Lower lobe of right lung (tissue), 2 donors: ENCODE measurements around the gene URM1. TPM values are rescaled to one million over a fixed set of nuclear protein-coding genes. Genes with fewer than 3 reads are reported as not detected.

Experiments
- ATAC-seq, 2 donors: fragments of 200-7000 bp; cut with Tn5 transposase; one replicate each; pipeline ENCODE4 v1.9.1; 2020 to 2022; ENCODE audit warnings: mild to moderate bottlenecking in 2 of 2, moderate library complexity in 2 of 2
- DNase-seq: peaks from one replicate; pipeline ENCODE4 v3.0.0-alpha.2; 2020
- H3K27ac ChIP-seq: fragments of 200-600 bp; one replicate; pipeline ENCODE4 v1.8.0; 2022
- H3K27me3 ChIP-seq: fragments of 200-600 bp; one replicate; pipeline ENCODE4 v1.8.0; 2022; ENCODE audit warnings: low read depth
- H3K36me3 ChIP-seq: fragments of 200-600 bp; one replicate; pipeline ENCODE4 v1.8.0; 2022; ENCODE audit warnings: mild to moderate bottlenecking
- H3K4me1 ChIP-seq: fragments of 200-600 bp; one replicate; pipeline ENCODE4 v1.8.0; 2022
- H3K4me3 ChIP-seq: fragments of 200-600 bp; one replicate; pipeline ENCODE4 v1.8.0; 2022; ENCODE audit warnings: mild to moderate bottlenecking
- H3K9me3 ChIP-seq: fragments of 200-600 bp; one replicate; pipeline ENCODE4 v1.8.0; 2022
- CTCF ChIP-seq: fragments of 200-600 bp; IDR thresholded peaks from one replicate; pipeline ENCODE4 v1.8.0; 2022; ENCODE audit warnings: antibody characterized with exemption, mild to moderate bottlenecking
- intact Hi-C: fragments of 100-400 bp; cut with DNase I; formaldehyde crosslinking; loops from one replicate; pipeline ENCODE4 v1.11.0; 2022
- total RNA-seq: library from RNA; stranded (reverse); fragmentation: NEBNext Ultra II Directional; extraction: Animal tissue kit (Norgen Biotek cat#: 25700); gene quantifications from one replicate; pipeline ENCODE4 v1.2.1, GENCODE V29; 2021
- donor health status: DM: no; HTN: yes; CAD: no; lungs with severe emphysema.

URM1 gene
- total RNA-seq, 1 donor from 2014 or later, result 49.0 TPM

GRCh38 chr9:128344931-128345605 is 26.1 kb upstream of the URM1 start:
- Histone ChIP-seq H3K36me3 (peaks cover 69% of the 10 kb centered on the region), H3K27ac (no peak overlapping the region), H3K27me3 (no peaks in the 10 kb centered on the region), H3K4me3 (no peak overlapping the region), H3K9me3 (no peaks in the 10 kb centered on the region), H3K4me1 (peaks cover 8% of the 10 kb centered on the region)
- TF ChIP-seq CTCF, result no peak
- no peak for DNase-seq
- intact Hi-C loops, result no loop called here
- no peak for ATAC-seq

GRCh38 chr9:128349125-128349524 is 22.0 kb upstream of the URM1 start:
- no peak overlapping the region for H3K4me3 ChIP-seq
- no peak overlapping the region for H3K27ac ChIP-seq
- ATAC-seq (no peak), DNase-seq (no peak)
- H3K36me3 ChIP-seq, result peaks cover 80% of the 10 kb centered on the region
- H3K9me3 ChIP-seq, result no peaks in the 10 kb centered on the region
- no peaks in the 10 kb centered on the region for H3K27me3 ChIP-seq
- H3K4me1 ChIP-seq, result no peaks in the 10 kb centered on the region
- TF ChIP-seq CTCF, result no peak
- intact Hi-C loops, result no loop called here

- TF ChIP-seq CTCF, result no peak
- H3K36me3 ChIP-seq, result peaks cover 79% of the 10 kb centered on the region
- ATAC-seq, result no peak
- no peak overlapping the region for H3K4me3 ChIP-seq
- no peaks in the 10 kb centered on the region for H3K27me3 ChIP-seq
- intact Hi-C loops, result no loop called here
- no peak for DNase-seq
- H3K9me3 ChIP-seq, result no peaks in the 10 kb centered on the region
- H3K27ac ChIP-seq, result no peak overlapping the region
- H3K4me1 ChIP-seq, result no peaks in the 10 kb centered on the region
Observed at GRCh38 chr9:128349772-128350171, 21.4 kb upstream of the URM1 start.

- H3K9me3 ChIP-seq, result no peaks in the 10 kb centered on the region
Observed at GRCh38 chr9:128355451-128355850, 15.7 kb upstream of the URM1 start.

GRCh38 chr9:128358090-128358489 is 13.1 kb upstream of the URM1 start:
- no peak for ATAC-seq
- H3K36me3 ChIP-seq, result peaks cover 37% of the 10 kb centered on the region

More at GRCh38 chr9:128355451-128355850, 15.7 kb upstream of the URM1 start:
- TF ChIP-seq CTCF, result no peak
- Histone ChIP-seq H3K4me1 (no peaks in the 10 kb centered on the region), H3K36me3 (peaks cover 50% of the 10 kb centered on the region), H3K27me3 (no peaks in the 10 kb centered on the region), H3K27ac (no peak overlapping the region), H3K4me3 (no peak overlapping the region)
- ATAC-seq, result peak in 1 of 2 donors; percentile 14
- intact Hi-C loops, result no loop called here
- DNase-seq, result no peak

More at GRCh38 chr9:128358090-128358489, 13.1 kb upstream of the URM1 start:
- Histone ChIP-seq H3K27me3 (no peaks in the 10 kb centered on the region), H3K4me1 (peaks cover 13% of the 10 kb centered on the region), H3K27ac (no peak overlapping the region), H3K4me3 (no peak overlapping the region), H3K9me3 (no peaks in the 10 kb centered on the region)
- intact Hi-C loops, result no loop called here
- no peak for TF ChIP-seq CTCF
- DNase-seq, result no peak
